PC-9 (cell line): ENCODE results near the gene ARHGAP24. TPM values are rescaled to one million over a fixed set of nuclear protein-coding genes. Genes with fewer than 3 reads are reported as not detected.

Source experiments
- BruUV-seq: library from RNA; stranded (reverse); fragments of 400-500 nt; replicated peaks from 2 replicates; lab custom pipeline; 2021; lab: Mats Ljungman, UMichigan
- CTCF ChIA-PET: fragments of 300-600 bp; sonication (Branson Sonifier 250); formaldehyde crosslinking; loops from one replicate; lab custom pipeline; 2022; ENCODE audit warnings: antibody characterized with exemption; lab: Charles Lee
- POLR2A ChIA-PET: fragments of 300-600 bp; sonication (Branson Sonifier 250); formaldehyde crosslinking; loops from one replicate; lab custom pipeline; 2022; ENCODE audit warnings: antibody characterized with exemption; ENCODE audit not compliant: unreplicated experiment; lab: Charles Lee
- DNase-seq, 2 experiments: peaks; one replicate each; pipeline versions ENCODE4 v3.0.0 to v3.0.0-alpha.2; 2015 to 2022; ENCODE audit warnings: mixed read lengths in 1 of 2
- H2AFZ ChIP-seq: fragments of 200-600 bp; sonication (generic); 2 replicates; pipeline ENCODE4 v1.8.1; 2017; ENCODE audit warnings: antibody characterized with exemption
- H3F3A ChIP-seq: fragments of 200-600 bp; sonication (generic); 2 replicates; pipeline ENCODE4 v1.8.1; 2017; ENCODE audit warnings: antibody characterized with exemption, mild to moderate bottlenecking, low read depth; ENCODE audit not compliant: insufficient read depth
- H3K27ac ChIP-seq: fragments of 200-600 bp; sonication (generic); 2 replicates; pipeline ENCODE4 v1.6.1; 2016; ENCODE audit warnings: mixed run types
- H3K27me3 ChIP-seq: fragments of 200-600 bp; sonication (generic); 2 replicates; pipeline ENCODE4 v1.6.1; 2016; ENCODE audit warnings: low read depth, mixed run types; ENCODE audit not compliant: insufficient read depth
- H3K36me3 ChIP-seq: fragments of 200-600 bp; sonication (generic); 2 replicates; pipeline ENCODE4 v1.6.1; 2016; ENCODE audit warnings: low read depth, mixed run types
- H3K4me1 ChIP-seq: fragments of 200-600 bp; sonication (generic); replicated peaks from 2 replicates; pipeline ENCODE4 v1.6.1; 2016; ENCODE audit warnings: mixed run types; ENCODE audit not compliant: insufficient read depth
- H3K4me2 ChIP-seq: fragments of 200-600 bp; sonication (generic); 2 replicates; pipeline ENCODE4 v1.6.1; 2017; ENCODE audit warnings: mixed run types
- H3K4me3 ChIP-seq: fragments of 200-600 bp; sonication (generic); 2 replicates; pipeline ENCODE4 v1.6.1; 2016; ENCODE audit warnings: mixed run types
- H3K79me2 ChIP-seq: fragments of 200-600 bp; sonication (generic); 2 replicates; pipeline ENCODE4 v1.6.1; 2017; ENCODE audit warnings: low read depth, mixed run types
- H3K9me2 ChIP-seq: fragments of 200-600 bp; sonication (generic); 2 replicates; pipeline ENCODE4 v1.8.1; 2017; ENCODE audit warnings: mild to moderate bottlenecking; ENCODE audit not compliant: insufficient read depth
- H3K9me3 ChIP-seq: fragments of 200-600 bp; sonication (generic); 2 replicates; pipeline ENCODE4 v1.8.1; 2016; ENCODE audit warnings: low read depth; ENCODE audit not compliant: insufficient read depth
- H4K20me1 ChIP-seq: fragments of 200-600 bp; sonication (generic); 2 replicates; pipeline ENCODE4 v1.8.1; 2017; ENCODE audit not compliant: insufficient read depth
- EZH2 ChIP-seq: fragments of 200-600 bp; sonication (generic); IDR thresholded peaks from 2 replicates; pipeline ENCODE4 v1.8.0; 2017; ENCODE audit warnings: antibody characterized with exemption, low read depth
- intact Hi-C: fragments of 100-400 bp; cut with micrococcal nuclease; formaldehyde crosslinking; loops from one replicate; pipeline ENCODE4 v1.10.0; 2022; ENCODE audit not compliant: unreplicated experiment
- total RNA-seq: library from RNA; stranded (reverse); gene quantifications from 2 replicates; pipeline ENCODE4 v1.2.3, GENCODE V29; 2021
- TF ChIP-seq, protein P1 (sequence below): fragments of 200-600 bp; sonication (generic); conservative IDR thresholded peaks from 2 replicates; pipeline ENCODE4 v1.6.1; 2017; ENCODE audit warnings: mixed run types, antibody characterized with exemption, mild to moderate bottlenecking, moderate library complexity

ARHGAP24 gene
- total RNA-seq, 1 experiment from 2014 or later: 2.2 TPM

DNA sequence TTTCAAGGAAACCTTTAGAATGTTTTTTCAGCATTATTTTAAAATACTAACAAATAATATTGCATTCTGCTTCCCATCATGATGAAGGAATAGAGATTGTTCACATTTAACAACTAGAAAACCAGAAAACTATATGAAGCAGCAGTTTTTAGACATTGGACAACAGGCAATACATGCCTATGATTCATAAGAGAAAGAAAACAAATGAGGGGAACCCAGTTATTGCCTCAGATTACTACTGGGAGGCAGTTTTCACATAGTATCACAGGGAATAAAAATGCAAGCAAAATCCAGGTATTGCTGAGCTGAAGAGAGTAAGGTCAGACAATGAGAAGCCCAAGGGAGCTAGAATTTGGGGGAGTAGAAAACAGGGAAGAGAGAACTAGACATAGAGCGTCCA, 511.3 kb downstream of the ARHGAP24 start:
- H3K27me3 ChIP-seq: no peaks in the 10 kb centered on the region
- no peak overlapping the region for H3K4me3 ChIP-seq
- intact Hi-C loops: loop anchor here (2.0 kb wide), 1 partner anchor 17 kb away; no protein-coding TSS in a partner anchor
- no peaks in the 10 kb centered on the region for H3K9me3 ChIP-seq
- H4K20me1 ChIP-seq: no peaks in the 10 kb centered on the region
- no peaks in the 10 kb centered on the region for H3F3A ChIP-seq
- H3K4me1 ChIP-seq: no peaks in the 10 kb centered on the region
- no peak overlapping the region for H2AFZ ChIP-seq
- no peak overlapping the region for H3K4me2 ChIP-seq
- no TSS peak for BruUV-seq
- no peaks in the 10 kb centered on the region for H3K36me3 ChIP-seq
- no peak overlapping the region for H3K27ac ChIP-seq
- DNase-seq: no peak
- CTCF ChIA-PET: no interaction called here
- H3K9me2 ChIP-seq: no peaks in the 10 kb centered on the region
- no peaks in the 10 kb centered on the region for H3K79me2 ChIP-seq
- TF ChIP-seq, protein P1, sequence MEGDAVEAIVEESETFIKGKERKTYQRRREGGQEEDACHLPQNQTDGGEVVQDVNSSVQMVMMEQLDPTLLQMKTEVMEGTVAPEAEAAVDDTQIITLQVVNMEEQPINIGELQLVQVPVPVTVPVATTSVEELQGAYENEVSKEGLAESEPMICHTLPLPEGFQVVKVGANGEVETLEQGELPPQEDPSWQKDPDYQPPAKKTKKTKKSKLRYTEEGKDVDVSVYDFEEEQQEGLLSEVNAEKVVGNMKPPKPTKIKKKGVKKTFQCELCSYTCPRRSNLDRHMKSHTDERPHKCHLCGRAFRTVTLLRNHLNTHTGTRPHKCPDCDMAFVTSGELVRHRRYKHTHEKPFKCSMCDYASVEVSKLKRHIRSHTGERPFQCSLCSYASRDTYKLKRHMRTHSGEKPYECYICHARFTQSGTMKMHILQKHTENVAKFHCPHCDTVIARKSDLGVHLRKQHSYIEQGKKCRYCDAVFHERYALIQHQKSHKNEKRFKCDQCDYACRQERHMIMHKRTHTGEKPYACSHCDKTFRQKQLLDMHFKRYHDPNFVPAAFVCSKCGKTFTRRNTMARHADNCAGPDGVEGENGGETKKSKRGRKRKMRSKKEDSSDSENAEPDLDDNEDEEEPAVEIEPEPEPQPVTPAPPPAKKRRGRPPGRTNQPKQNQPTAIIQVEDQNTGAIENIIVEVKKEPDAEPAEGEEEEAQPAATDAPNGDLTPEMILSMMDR: no peak
- TF ChIP-seq EZH2: no peak
- POLR2A ChIA-PET: no interaction called here

DNA sequence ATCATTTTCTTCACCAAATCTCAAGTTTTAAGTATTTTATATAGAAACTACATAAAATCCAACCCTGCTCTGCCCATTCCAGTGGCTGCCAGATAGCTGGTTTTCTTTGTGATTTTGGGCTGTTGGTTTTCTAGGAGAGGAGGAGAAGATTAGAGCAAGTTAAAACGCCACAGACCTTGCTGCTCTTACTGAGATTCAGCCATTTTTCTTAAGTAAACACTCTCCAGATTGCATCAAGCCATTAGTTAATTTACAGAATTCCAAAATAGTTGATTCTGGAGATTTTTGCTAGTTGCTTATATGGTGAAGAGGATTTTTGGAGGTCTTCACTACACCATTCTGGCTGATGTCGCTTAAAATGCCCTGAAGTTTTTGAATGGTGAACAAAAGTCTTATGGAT, 518.7 kb downstream of the ARHGAP24 start:
- TF ChIP-seq EZH2: no peak
- TF ChIP-seq, protein P1: no peak
- ChIA-PET CTCF (no interaction called here), POLR2A (no interaction called here)
- H3K4me2 ChIP-seq: no peak overlapping the region
- H3K4me1 ChIP-seq: no peaks in the 10 kb centered on the region
- no peak overlapping the region for H2AFZ ChIP-seq
- H3K9me2 ChIP-seq: no peaks in the 10 kb centered on the region
- no peaks in the 10 kb centered on the region for H3K9me3 ChIP-seq
- no peak for DNase-seq
- no peaks in the 10 kb centered on the region for H3F3A ChIP-seq
- H3K4me3 ChIP-seq: no peak overlapping the region
- H4K20me1 ChIP-seq: no peaks in the 10 kb centered on the region
- no peaks in the 10 kb centered on the region for H3K36me3 ChIP-seq
- no peak overlapping the region for H3K27ac ChIP-seq
- no peaks in the 10 kb centered on the region for H3K79me2 ChIP-seq
- intact Hi-C loops: no loop called here
- no TSS peak for BruUV-seq
- no peaks in the 10 kb centered on the region for H3K27me3 ChIP-seq

DNA sequence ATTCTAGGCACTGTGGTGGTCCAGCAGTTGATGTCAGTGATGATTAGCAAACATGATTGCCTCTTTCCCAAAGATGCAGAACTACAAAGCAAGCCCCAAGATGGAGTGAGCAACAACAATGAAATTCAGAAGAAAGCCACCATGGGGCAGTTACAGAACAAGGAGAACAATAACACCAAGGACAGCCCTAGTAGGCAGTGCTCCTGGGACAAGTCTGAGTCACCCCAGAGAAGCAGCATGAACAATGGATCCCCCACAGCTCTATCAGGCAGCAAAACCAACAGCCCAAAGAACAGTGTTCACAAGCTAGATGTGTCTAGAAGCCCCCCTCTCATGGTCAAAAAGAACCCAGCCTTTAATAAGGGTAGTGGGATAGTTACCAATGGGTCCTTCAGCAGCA, 519.6 kb downstream of the ARHGAP24 start:
- Histone ChIP-seq H3K4me1 (no peaks in the 10 kb centered on the region), H3K27me3 (no peaks in the 10 kb centered on the region), H3K27ac (no peak overlapping the region), H3K4me2 (no peak overlapping the region), H3F3A (no peaks in the 10 kb centered on the region), H3K79me2 (no peaks in the 10 kb centered on the region), H3K9me2 (no peaks in the 10 kb centered on the region), H2AFZ (no peak overlapping the region), H3K9me3 (no peaks in the 10 kb centered on the region), H3K4me3 (no peak overlapping the region), H3K36me3 (no peaks in the 10 kb centered on the region), H4K20me1 (no peaks in the 10 kb centered on the region)
- DNase-seq: no peak
- ChIA-PET CTCF (no interaction called here), POLR2A (interaction anchor here (0.6 kb wide), 1 partner anchor 599 kb away, joined by 4 read pairs; the partner anchor contains the start of gene PTPN13)
- TF ChIP-seq, protein P1: no peak
- TF ChIP-seq EZH2: no peak
- intact Hi-C loops: no loop called here
- no TSS peak for BruUV-seq
